ENCODE data around the gene EFCAB6.
A peak's percentile ranks its signal among the peaks of the same experiment; 100 is the strongest.

Gene EFCAB6

DNA sequence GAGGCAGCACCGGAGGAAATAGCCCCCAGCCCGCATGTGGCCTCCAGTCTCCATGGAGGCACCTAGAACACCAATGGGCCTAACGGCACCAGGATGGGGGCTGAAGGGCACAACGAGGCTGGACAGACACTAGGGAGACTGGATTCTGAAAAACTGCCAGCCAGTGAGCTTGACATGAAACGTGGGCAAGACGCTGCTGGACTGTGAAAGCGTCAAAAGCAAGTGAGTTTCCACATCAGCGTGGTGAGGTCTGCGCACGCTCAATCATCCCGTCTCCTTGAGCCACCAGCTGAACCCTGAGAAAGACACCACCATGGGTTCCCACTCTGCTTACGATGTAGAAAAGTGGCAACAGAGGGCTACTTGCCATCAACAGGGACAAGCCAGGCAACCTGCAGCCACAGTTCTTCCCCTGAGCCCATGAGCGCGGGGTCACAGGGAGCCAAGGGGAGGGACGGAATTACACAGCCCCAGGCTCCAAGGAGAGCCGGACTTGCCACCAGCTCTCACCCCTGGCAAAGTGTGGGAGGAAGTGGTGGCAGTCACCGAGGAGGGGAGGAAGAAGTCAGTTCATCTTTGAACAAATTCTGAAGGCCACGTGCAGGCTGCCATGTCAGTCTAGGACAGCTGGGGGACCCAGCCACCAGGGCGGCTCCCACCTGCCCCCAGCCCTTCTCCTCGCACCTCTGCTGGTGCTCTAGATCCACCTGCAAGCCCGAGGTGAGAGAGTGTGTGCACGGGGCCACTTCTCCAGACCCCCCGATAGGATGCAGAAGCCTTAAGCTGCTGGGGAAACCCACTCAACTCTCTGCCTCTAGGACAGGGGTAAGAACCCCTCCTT is 269.2 kb downstream of the EFCAB6 start:
- no peak for DNase-seq (ENCODE audit: low read depth in 1 of 2, low spot score in 1 of 2)
- in situ Hi-C loops (cut with HindIII; ENCODE audit: low pct_unique_long_range_greater_than_20kb, low sequenced_read_pairs) = no loop called here
- TF ChIP-seq JUND (IDR thresholded peaks at IDR 0.05; ENCODE audit: low read depth) = no peak

DNA sequence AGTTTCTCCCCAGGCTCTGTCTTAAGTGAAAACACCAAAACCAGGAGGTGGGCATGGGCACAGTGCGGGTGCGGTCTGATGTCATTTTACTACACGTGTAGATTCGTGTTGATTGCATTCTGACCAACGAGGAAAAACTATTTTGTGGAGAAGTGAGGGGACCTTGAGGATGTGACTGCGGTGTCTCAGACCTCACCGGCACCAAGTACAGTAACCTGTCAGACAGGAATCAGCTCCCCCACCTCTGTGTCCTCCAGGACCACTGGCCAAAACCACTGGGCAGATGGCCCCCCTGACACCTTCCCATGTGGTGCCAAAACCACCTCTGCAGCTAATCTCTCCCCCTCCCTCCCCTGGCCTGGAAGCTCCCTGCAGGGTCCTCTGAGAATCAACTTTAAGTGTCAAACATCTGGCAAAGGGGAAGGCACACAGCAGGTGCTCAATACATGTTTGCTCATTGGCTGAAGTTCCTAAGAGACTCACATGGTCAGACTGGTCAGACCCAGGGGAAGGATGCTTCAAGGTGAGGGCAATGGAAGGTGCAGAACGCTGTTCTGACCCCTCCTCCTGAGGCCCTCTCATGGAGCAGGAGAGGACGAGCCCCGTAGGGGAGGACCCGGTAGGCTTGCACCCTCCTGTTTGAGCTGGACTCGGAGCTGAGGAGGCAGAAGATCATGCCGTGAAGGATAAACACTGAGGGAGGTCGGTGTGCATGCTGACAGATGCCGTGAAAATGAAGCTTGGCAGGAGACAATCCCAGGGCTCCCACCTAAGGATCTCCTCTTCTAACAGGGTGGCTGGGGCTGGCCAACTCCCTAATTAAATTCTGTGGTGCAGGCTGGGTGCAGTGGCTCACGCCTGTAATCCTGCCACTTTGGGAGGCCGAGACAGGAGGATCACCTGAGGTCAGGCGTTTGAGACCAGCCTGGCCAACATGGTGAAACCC is 270.4 kb downstream of the EFCAB6 start:
- no peak for DNase-seq (ENCODE audit: low read depth in 1 of 2, low spot score in 1 of 2)
- in situ Hi-C loops (cut with HindIII; ENCODE audit: low pct_unique_long_range_greater_than_20kb, low sequenced_read_pairs) = no loop called here
- no peak for TF ChIP-seq JUND (IDR thresholded peaks at IDR 0.05; ENCODE audit: low read depth)

DNA sequence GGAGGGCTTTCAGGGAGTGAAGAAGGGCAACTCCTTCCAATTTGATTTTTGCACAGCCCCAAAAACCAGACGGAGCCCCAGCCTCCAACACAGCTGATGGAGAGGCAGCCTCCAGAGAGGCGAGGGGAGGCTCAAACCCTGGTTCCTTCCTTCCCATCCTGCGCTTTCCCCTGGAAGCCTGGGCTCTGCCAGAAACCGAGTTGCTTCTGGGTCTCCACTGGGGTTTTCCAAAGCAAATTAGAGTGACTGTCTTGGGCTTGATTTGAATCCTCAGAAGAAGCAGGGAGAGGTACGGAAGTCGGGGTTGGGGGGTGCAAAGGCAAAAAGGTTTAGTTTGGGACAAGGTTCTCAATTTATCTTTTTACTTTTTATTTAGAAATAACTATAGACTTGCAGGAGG is 271.1 kb downstream of the EFCAB6 start:
- TF ChIP-seq JUND (IDR thresholded peaks at IDR 0.05; ENCODE audit: low read depth) = no peak
- in situ Hi-C loops (cut with HindIII; ENCODE audit: low pct_unique_long_range_greater_than_20kb, low sequenced_read_pairs) = no loop called here
- DNase-seq (ENCODE audit: low read depth in 1 of 2, low spot score in 1 of 2) = no peak

DNA sequence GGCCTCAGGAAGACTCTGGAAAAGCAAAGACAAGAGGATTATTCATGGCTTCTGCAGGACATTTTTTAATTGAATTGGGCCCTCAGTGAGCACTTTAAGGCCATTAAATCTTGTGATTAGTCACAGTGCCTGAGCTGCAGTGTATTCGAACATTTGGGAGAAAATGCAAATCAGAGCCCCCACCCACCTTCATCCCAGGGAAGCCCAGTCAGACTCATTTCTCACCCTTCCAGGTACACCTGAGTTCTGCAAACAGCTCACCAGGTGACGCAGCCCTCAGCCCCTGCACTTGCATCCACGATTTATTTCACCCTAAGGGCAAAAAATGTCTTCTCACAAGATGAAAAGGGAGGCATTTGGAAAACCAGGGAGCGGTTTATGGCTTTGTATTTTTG is 271.6 kb downstream of the EFCAB6 start:
- in situ Hi-C loops (cut with HindIII; ENCODE audit: low pct_unique_long_range_greater_than_20kb, low sequenced_read_pairs) = no loop called here
- no peak for DNase-seq (ENCODE audit: low read depth in 1 of 2, low spot score in 1 of 2)
- no peak for TF ChIP-seq JUND (IDR thresholded peaks at IDR 0.05; ENCODE audit: low read depth)

DNA sequence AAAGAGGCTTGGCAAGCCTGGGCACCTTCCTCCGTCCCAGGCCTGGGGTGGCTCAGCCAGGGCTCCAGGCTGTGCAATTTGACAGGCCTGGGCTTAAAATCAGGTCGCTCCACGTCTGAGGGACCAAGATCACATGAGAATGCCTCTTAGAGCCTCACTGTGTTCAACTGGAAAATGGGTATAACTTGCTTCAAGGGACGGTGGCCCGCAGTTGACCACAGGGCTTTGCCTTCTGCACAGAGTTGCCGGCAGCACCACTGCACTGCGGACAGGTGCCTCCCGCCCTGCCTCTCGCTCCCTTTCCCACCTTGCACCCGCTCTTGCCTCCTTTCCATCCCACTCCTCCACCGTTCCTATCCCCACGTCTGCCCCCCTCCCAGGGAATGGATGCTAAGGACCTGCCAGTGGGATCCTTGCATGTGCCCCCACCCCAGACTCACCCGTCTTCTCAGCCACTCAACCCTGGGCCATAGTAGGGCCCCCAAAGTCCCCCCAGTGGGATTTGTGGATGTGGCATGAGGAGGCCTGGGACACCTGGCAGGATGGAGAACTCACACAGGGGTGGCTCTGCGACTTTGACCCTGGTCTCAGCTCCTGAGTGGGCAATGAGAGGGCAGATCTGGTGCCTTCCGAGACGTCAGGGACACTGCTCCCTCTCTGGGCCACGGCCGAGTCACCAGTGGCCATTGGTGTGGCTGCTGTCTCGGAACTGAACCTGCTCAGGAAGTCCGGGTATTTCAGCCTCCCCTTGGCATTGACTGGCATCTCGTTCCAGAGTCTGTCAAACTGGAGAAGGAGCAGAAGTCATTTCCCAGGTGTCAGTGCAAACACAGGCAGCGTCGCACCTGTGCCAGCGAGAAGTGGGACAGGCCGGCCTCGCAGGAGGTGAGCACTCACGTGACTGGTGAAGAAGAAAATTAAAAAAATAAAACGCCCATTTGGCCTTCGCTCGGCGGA is 272.3 kb downstream of the EFCAB6 start:
- no peak for DNase-seq (ENCODE audit: low read depth in 1 of 2, low spot score in 1 of 2)
- TF ChIP-seq JUND (IDR thresholded peaks at IDR 0.05; ENCODE audit: low read depth) = no peak
- in situ Hi-C loops (cut with HindIII; ENCODE audit: low pct_unique_long_range_greater_than_20kb, low sequenced_read_pairs) = no loop called here

DNA sequence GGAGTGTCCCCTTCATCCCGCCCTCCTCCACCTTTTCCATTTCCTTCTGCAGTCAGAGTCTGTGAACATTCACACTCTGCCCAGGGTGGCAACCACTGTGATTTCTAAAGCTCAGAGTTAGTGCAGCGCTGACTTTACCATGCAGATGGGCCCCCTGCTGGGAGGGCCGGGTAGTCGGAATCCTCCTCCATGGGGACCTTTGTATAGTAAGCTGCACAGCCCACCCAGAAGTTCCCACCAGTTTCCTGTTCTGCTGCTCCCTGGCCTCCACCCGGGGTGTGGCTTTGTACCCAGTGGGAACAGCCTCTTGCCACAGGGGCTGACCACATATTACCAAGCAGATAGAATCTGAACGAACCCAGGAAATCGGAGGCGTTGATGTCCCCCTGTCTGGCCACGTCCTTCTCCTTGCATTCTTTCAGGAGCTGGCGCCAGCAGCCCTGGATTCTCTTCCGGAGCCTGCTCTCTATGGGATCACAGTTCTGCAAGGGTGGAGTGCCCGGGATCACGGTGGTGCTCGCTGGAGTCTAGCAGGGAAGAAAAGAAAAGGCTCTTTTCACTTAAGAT is 275.0 kb downstream of the EFCAB6 start:
- in situ Hi-C loops (cut with HindIII; ENCODE audit: low pct_unique_long_range_greater_than_20kb, low sequenced_read_pairs) = no loop called here
- TF ChIP-seq JUND (IDR thresholded peaks at IDR 0.05; ENCODE audit: low read depth) = no peak
- DNase-seq (ENCODE audit: low read depth in 1 of 2, low spot score in 1 of 2) = peak; percentile 11 to 22

DNA sequence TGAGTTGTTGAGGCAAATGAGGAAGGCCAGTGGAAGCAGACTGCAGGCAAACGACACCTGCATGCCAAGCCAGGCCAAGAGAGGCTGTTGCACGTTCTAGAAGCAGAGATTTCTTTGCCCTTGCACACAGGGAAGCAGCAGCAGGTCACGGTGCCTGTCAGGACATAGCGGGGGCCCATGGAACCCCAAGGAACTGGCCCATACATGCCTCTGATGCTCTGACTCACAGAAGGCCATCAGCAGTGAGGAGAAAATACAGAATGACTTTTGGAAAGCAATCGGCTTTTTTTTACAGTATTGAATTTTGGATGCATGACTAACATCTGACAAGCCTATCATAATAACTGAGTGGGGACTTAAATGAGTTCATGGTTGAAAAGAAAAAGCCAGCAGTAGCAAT is 276.4 kb downstream of the EFCAB6 start:
- in situ Hi-C loops (cut with HindIII; ENCODE audit: low pct_unique_long_range_greater_than_20kb, low sequenced_read_pairs) = no loop called here
- no peak for DNase-seq (ENCODE audit: low read depth in 1 of 2, low spot score in 1 of 2)
- TF ChIP-seq JUND (IDR thresholded peaks at IDR 0.05; ENCODE audit: low read depth) = no peak

DNA sequence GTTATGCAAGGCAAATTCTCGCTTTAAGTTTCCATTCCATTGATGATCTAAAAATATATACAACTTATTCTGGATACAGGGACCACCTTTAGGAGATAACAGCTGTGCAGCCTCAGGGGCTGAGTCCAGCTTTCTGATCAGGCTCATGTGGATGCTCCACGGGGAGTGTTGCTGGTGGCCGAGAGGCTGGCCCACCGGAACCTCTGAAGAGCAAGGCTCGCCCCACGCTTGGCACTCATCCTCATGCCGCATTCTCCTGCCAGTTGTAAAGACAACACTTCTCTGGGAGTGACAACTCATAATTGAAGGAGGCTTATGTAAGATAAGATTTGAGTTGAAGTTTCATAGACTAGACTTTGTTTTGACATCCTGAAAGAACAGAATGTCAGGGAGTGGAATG is 276.8 kb downstream of the EFCAB6 start:
- in situ Hi-C loops (cut with HindIII; ENCODE audit: low pct_unique_long_range_greater_than_20kb, low sequenced_read_pairs) = no loop called here
- no peak for DNase-seq (ENCODE audit: low read depth in 1 of 2, low spot score in 1 of 2)
- no peak for TF ChIP-seq JUND (IDR thresholded peaks at IDR 0.05; ENCODE audit: low read depth)

DNA sequence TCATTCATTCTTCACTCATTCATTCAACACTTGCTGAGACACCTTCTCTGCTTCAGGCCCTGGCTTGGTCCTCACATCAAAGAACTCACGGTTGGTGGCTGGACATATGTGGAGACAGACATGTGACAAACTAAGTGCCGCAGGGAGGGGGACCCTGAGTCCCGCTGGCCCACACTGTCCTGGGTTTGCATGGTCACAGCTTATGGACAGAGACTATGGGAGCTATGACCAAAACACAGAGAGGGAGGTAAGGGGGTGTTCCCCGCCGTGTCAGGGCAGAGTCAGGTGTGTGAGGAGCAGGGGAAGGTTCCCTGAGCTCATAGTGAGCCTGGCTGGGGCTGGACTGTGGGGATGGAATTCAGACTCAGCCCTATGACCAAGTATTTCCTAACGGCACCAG is 277.2 kb downstream of the EFCAB6 start:
- in situ Hi-C loops (cut with HindIII; ENCODE audit: low pct_unique_long_range_greater_than_20kb, low sequenced_read_pairs) = no loop called here
- no peak for TF ChIP-seq JUND (IDR thresholded peaks at IDR 0.05; ENCODE audit: low read depth)
- DNase-seq (ENCODE audit: low read depth in 1 of 2, low spot score in 1 of 2) = no peak

DNA sequence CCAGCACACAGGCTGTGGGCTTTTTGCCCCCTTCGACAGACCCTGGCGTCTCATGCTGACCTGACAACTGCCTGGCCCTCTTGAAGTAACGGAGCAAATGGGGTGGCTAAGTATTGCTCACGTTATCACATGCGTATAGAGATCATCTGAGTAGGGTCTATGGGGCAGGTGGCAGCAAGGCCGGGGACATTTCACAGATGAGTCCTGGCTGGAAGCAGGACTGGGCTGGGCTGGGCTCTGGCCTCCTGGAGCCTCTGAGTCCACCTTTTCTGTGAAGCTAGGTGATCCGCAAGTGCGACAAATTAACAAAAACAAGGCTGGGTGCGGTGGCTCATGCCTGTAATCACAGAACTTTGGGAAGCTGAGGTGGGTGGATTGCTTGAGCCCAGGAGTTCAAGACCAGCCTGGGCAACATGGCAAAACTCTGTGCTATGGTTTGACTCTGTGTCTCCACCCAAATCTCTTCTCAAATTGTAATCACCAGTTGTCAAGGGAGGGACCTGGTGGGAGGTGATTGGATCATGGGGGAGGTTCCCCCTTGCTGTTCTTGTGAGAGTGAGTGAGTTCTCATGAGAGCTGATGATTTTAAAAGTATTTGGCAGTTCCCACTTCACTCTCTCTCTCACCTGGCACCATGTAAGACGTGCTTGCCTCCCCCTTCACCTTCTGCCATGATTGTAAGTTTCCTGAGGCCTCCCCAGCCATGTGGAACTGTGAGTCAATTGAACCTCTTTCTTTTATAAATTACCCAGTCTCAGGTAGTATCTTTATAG is 278.3 kb downstream of the EFCAB6 start:
- no peak for TF ChIP-seq JUND (IDR thresholded peaks at IDR 0.05; ENCODE audit: low read depth)
- DNase-seq (ENCODE audit: low read depth in 1 of 2, low spot score in 1 of 2) = no peak
- in situ Hi-C loops (cut with HindIII; ENCODE audit: low pct_unique_long_range_greater_than_20kb, low sequenced_read_pairs) = no loop called here

DNA sequence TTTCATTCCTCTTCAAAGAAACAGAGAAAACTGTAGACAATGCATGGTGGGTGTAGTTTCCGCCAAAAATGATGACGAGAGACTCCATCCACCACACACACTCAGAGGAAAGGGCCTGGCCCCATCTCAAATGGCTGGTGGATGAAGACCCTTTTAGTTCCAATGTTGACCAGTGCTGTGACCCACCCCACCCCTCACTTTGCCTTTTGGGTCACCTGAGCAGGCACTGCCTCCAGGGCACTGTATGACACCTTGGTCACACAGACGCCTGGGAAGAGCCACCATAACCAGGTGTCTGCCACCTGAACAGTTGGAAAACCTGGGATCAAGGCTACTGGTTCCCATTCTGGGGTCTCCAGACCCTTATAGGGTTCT is 279.0 kb downstream of the EFCAB6 start:
- no peak for DNase-seq (ENCODE audit: low read depth in 1 of 2, low spot score in 1 of 2)
- no peak for TF ChIP-seq JUND (IDR thresholded peaks at IDR 0.05; ENCODE audit: low read depth)
- in situ Hi-C loops (cut with HindIII; ENCODE audit: low pct_unique_long_range_greater_than_20kb, low sequenced_read_pairs) = no loop called here

Data from T47D (cell line).